Lower lobe of right lung (tissue), 2 donors: Measurements from ENCODE around the gene LAMA3. TPM values are rescaled to one million over a fixed set of nuclear protein-coding genes. Genes with fewer than 3 reads are reported as not detected.

ENCODE experiments used
- ATAC-seq, 2 donors: fragments of 200-7000 bp; cut with Tn5 transposase; one replicate each; pipeline ENCODE4 v1.9.1; 2020 to 2022; ENCODE audit warnings: mild to moderate bottlenecking in 2 of 2, moderate library complexity in 2 of 2
- DNase-seq: peaks from one replicate; pipeline ENCODE4 v3.0.0-alpha.2; 2020
- H3K27ac ChIP-seq: fragments of 200-600 bp; one replicate; pipeline ENCODE4 v1.8.0; 2022
- H3K27me3 ChIP-seq: fragments of 200-600 bp; one replicate; pipeline ENCODE4 v1.8.0; 2022; ENCODE audit warnings: low read depth
- H3K36me3 ChIP-seq: fragments of 200-600 bp; one replicate; pipeline ENCODE4 v1.8.0; 2022; ENCODE audit warnings: mild to moderate bottlenecking
- H3K4me1 ChIP-seq: fragments of 200-600 bp; one replicate; pipeline ENCODE4 v1.8.0; 2022
- H3K4me3 ChIP-seq: fragments of 200-600 bp; one replicate; pipeline ENCODE4 v1.8.0; 2022; ENCODE audit warnings: mild to moderate bottlenecking
- H3K9me3 ChIP-seq: fragments of 200-600 bp; one replicate; pipeline ENCODE4 v1.8.0; 2022
- CTCF ChIP-seq: fragments of 200-600 bp; IDR thresholded peaks from one replicate; pipeline ENCODE4 v1.8.0; 2022; ENCODE audit warnings: antibody characterized with exemption, mild to moderate bottlenecking
- intact Hi-C: fragments of 100-400 bp; cut with DNase I; formaldehyde crosslinking; loops from one replicate; pipeline ENCODE4 v1.11.0; 2022
- total RNA-seq: library from RNA; stranded (reverse); fragmentation: NEBNext Ultra II Directional; extraction: Animal tissue kit (Norgen Biotek cat#: 25700); gene quantifications from one replicate; pipeline ENCODE4 v1.2.1, GENCODE V29; 2021
- donor health status: DM: no; HTN: yes; CAD: no; lungs with severe emphysema.

The LAMA3 gene
- total RNA-seq, 1 donor from 2014 or later: 89.1 TPM

GRCh38 chr18:24002479-24002878, 313.2 kb downstream of the LAMA3 start:
- no peak for DNase-seq
- intact Hi-C loops: no loop called here
- Histone ChIP-seq H3K4me3 (no peak overlapping the region), H3K36me3 (no peaks in the 10 kb centered on the region), H3K9me3 (no peaks in the 10 kb centered on the region), H3K27me3 (no peaks in the 10 kb centered on the region), H3K4me1 (peaks cover 8% of the 10 kb centered on the region), H3K27ac (no peak overlapping the region)
- no peak for TF ChIP-seq CTCF
- ATAC-seq: no peak

DNA sequence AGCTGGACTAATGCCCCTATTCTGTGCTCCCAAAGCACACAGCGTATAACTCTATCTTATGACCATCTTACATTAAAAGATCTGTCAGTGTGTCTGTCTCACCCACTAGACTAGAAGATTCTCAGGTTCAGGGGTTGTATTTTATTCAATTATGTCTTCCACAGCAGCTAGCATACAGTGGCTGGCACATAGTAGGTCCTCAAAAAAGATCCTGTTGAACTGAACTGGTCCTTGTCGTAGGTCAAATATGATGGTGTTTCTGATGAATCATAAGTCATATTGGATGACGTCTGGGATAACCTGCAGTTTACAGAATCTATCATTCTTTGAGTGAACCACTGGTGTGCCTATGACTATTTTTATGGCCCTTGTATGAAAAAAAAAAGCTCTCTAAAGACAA, 314.0 kb downstream of the LAMA3 start:
- H3K9me3 ChIP-seq: no peaks in the 10 kb centered on the region
- TF ChIP-seq CTCF: no peak
- ATAC-seq (no peak), DNase-seq (no peak)
- H3K4me3 ChIP-seq: no peak overlapping the region
- no peaks in the 10 kb centered on the region for H3K36me3 ChIP-seq
- no peak overlapping the region for H3K27ac ChIP-seq
- peaks cover 8% of the 10 kb centered on the region for H3K4me1 ChIP-seq
- intact Hi-C loops: no loop called here
- no peaks in the 10 kb centered on the region for H3K27me3 ChIP-seq

DNA sequence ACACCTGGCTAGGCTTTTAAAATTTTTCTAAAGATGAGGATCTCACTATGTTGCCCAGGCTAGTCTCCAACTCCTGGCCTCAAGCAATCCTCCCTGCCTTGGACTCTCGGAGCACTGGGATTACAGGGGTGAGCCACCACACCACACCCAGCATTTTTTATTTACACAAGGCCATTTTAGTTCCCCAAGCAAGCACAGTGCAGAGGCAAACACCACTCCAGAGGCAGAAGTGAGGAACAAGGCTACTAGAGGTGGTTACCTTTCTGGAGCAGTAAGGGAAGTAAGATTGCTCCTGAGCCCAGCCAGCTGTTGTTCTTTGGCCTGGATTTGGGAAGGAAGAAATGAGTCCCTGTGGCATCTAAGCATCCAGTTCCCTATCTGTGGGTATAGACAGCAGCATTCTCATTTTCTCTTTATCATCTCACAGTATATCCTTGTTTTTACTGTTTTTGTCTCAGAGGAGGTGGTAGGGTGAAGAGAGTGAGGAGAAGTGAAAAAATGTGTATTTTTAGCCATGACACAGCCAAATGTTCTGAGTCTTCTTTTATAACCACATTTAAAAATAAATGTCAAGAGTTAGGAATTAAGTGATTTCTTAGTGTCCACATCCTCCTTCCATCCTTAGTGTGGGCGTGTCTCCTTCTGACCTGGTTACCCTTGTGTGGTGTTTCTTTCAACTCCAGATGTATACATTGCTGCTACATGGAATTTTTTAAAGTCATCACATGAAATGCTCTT, 314.8 kb downstream of the LAMA3 start:
- H3K4me3 ChIP-seq: no peak overlapping the region
- ATAC-seq (no peak), DNase-seq (no peak)
- H3K36me3 ChIP-seq: no peaks in the 10 kb centered on the region
- no peaks in the 10 kb centered on the region for H3K27me3 ChIP-seq
- TF ChIP-seq CTCF: no peak
- H3K27ac ChIP-seq: no peak overlapping the region
- no peaks in the 10 kb centered on the region for H3K9me3 ChIP-seq
- intact Hi-C loops: no loop called here
- H3K4me1 ChIP-seq: peaks cover 8% of the 10 kb centered on the region

Other genes starting within 250 kb of the LAMA3 start
- gene RIOK3, start 236.2 kb upstream of the LAMA3 start, total RNA-seq: 64.1 TPM
- gene RMC1, start 185.9 kb upstream of the LAMA3 start, total RNA-seq: 34.2 TPM
- gene NPC1, start 102.9 kb upstream of the LAMA3 start, total RNA-seq: 114 TPM
- gene ANKRD29, start 26.5 kb upstream of the LAMA3 start, total RNA-seq: 56.5 TPM